HUES48 (cell line): ENCODE results near the gene SLC13A3.
A peak's percentile ranks its signal among the peaks of the same experiment; 100 is the strongest.

Experiments used
- H3K27ac ChIP-seq: one replicate; pipeline ENCODE4 v1.7.0; 2013; ENCODE audit warnings: low read depth, low read length, inconsistent platforms
- H3K27me3 ChIP-seq: 2 replicates; pipeline ENCODE4 v1.6.1; 2013; ENCODE audit warnings: mild to moderate bottlenecking, low read length; ENCODE audit not compliant: control insufficient read depth, insufficient read depth
- H3K36me3 ChIP-seq: 2 replicates; pipeline ENCODE4 v1.6.1; 2013; ENCODE audit warnings: low read length; ENCODE audit not compliant: control insufficient read depth, insufficient read depth
- H3K4me1 ChIP-seq: 2 replicates; pipeline ENCODE4 v1.6.1; 2013; ENCODE audit warnings: mild to moderate bottlenecking, low read length; ENCODE audit not compliant: control insufficient read depth, insufficient read depth
- H3K4me3 ChIP-seq: 2 replicates; pipeline ENCODE4 v1.5.1; 2013; ENCODE audit warnings: mild to moderate bottlenecking, low read depth, low read length
- H3K9ac ChIP-seq: 2 replicates; pipeline ENCODE4 v1.6.1; 2013; ENCODE audit warnings: mild to moderate bottlenecking, low read depth, low read length, moderate library complexity
- H3K9me3 ChIP-seq: 2 replicates; pipeline ENCODE4 v1.6.1; 2013; ENCODE audit warnings: low read length; ENCODE audit not compliant: control insufficient read depth, insufficient read depth

Gene SLC13A3

DNA sequence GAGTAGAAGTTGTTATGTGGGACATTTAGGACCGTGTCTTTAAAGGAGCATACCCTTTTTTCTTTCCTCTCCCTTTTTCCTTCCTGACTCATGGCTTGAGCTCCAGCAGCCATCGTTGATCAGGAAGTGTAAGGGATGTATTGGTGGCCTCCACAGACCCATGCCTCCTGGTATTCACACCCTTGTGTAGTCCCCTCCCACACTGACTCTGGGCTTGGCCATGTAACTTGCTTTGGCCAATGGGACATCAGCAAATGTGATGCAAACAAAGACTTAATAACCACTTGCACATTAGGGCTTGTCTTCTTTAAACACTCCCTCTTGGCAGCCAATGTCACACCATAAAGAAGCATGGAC, 18.9 kb upstream of the SLC13A3 start:
- Histone ChIP-seq H3K4me3 (no peak overlapping the region), H3K9me3 (no peaks in the 10 kb centered on the region), H3K4me1 (peaks cover 17% of the 10 kb centered on the region), H3K27me3 (no peaks in the 10 kb centered on the region), H3K9ac (no peak overlapping the region), H3K36me3 (no peaks in the 10 kb centered on the region; the same call in 1 of the 2 replicates), H3K27ac (no peak overlapping the region)

DNA sequence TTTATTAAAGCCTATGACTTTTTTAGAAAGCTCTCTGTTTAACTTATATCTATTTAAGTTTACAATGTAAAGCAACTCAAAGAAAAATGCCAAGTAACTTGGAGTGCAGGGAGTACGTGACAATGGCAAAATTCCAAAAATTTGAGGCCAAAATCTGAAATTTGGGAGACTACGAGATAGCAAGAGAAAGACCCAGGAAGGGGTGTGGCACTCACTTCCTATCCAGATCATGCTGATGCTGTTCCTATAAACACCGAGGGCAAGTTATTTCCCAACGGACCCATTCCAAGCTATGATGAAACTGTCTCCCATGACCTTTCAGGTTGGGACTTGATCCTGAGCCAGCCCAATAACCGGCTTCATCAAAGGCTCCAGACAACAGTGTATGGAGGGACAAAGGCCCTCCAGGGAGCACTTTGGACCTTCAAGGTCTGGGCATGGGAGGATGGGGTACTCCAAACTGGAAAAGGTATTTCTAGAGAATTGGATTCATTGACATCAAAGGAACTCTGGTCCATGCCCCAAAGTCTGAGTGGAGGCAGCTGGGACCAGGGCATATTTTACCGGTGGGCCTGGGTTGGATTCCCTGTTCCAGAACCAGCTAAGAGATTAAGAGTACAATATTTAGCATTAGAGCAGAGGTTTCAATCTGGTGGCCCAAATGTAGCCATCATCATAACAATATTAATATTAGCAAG, 15.7 kb upstream of the SLC13A3 start:
- Histone ChIP-seq H3K27me3 (no peaks in the 10 kb centered on the region), H3K4me3 (no peak overlapping the region), H3K36me3 (no peaks in the 10 kb centered on the region; the same call in 1 of the 2 replicates), H3K4me1 (no peaks in the 10 kb centered on the region), H3K9me3 (no peaks in the 10 kb centered on the region), H3K9ac (no peak overlapping the region), H3K27ac (no peak overlapping the region)

DNA sequence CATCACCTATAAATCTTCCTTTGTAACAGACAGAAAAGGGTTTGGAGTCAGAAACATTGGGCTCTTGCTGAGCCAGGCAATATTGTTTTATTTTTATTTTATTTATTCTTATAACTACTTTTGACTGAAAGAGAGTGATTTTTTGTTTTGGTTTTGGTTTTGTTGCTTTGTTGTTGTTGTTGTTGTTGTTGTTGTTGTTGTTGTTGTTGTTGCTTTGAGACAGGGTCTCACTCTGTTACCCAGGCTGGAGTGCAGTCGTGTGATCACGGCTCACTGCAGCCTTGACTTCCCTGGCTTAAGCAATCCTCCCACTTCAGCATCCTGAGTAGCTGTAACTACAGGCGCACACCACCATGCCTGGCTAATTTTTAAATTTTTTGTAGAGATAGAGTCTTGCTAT, 15.0 kb upstream of the SLC13A3 start:
- no peaks in the 10 kb centered on the region for H3K9me3 ChIP-seq
- H3K9ac ChIP-seq: no peak overlapping the region
- H3K27me3 ChIP-seq: no peaks in the 10 kb centered on the region
- no peaks in the 10 kb centered on the region; the same call in 1 of the 2 replicates for H3K36me3 ChIP-seq
- no peaks in the 10 kb centered on the region for H3K4me1 ChIP-seq
- no peak overlapping the region for H3K27ac ChIP-seq
- H3K4me3 ChIP-seq: no peak overlapping the region

DNA sequence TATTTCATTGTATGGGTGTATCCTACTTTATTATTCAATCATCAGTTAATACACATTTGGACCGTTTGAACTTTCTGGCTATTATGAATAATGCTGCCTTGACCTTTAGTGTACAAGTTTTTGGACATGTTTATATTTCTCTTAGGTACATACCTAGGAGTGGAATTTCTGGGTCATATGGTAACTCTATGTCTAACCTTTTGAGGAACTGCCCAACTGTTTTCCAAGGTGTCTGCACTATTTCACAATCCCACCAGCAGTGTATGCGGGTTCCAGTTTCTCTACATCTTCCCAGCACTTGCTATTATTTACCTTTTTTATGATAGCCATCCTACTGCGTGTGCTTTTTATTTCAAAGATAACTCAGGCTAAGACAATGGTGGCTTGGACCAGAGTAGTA, 14.3 kb upstream of the SLC13A3 start:
- no peak overlapping the region for H3K27ac ChIP-seq
- no peaks in the 10 kb centered on the region for H3K27me3 ChIP-seq
- H3K4me1 ChIP-seq: no peaks in the 10 kb centered on the region
- no peak overlapping the region for H3K9ac ChIP-seq
- H3K9me3 ChIP-seq: no peaks in the 10 kb centered on the region
- H3K4me3 ChIP-seq: no peak overlapping the region
- H3K36me3 ChIP-seq: no peaks in the 10 kb centered on the region; the same call in 1 of the 2 replicates

DNA sequence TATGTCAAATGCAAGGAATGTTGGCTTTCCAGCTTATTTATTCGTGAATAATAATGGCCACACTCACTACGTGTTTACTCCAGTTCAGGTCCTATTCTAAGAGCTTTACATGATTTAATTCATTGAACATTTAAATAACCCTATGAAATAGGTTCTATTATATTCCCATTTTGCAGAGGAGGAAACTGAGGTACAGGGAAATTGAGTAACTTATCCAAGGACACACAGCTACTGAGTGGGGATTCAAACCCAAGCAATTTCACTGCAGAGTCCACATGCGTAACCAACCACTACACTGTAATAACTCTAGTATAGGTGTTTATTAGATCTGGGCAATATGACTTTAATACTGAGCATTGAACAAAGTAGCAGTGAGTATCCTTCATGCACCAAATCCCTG, 12.3 kb upstream of the SLC13A3 start:
- no peaks in the 10 kb centered on the region; the same call in 1 of the 2 replicates for H3K36me3 ChIP-seq
- H3K9ac ChIP-seq: no peak overlapping the region
- H3K4me1 ChIP-seq: no peaks in the 10 kb centered on the region
- H3K27me3 ChIP-seq: no peaks in the 10 kb centered on the region
- H3K9me3 ChIP-seq: no peaks in the 10 kb centered on the region
- H3K27ac ChIP-seq: no peak overlapping the region
- no peak overlapping the region for H3K4me3 ChIP-seq

DNA sequence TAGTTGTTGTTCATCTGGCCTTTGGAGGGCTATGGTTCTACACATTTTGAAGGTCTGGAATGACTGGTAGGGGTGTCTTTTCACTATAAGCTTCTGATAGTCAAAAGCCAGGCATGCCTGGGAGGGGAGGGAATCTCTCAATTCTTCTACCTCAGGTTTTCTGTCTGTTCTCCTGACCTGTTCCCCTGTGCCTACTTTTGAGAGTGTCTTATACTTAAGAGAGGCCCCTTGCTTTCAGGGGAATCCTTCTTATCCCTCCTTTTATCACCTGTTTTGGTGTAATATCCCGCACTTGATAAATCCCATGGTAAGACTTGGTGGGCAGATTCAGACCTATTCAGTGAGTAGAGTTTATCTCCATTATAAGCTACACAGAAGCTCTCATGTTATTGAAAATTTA, 10.4 kb upstream of the SLC13A3 start:
- Histone ChIP-seq H3K36me3 (no peaks in the 10 kb centered on the region), H3K4me1 (no peaks in the 10 kb centered on the region), H3K9me3 (no peaks in the 10 kb centered on the region), H3K9ac (no peak overlapping the region), H3K27me3 (no peaks in the 10 kb centered on the region), H3K4me3 (no peak overlapping the region), H3K27ac (no peak overlapping the region)

DNA sequence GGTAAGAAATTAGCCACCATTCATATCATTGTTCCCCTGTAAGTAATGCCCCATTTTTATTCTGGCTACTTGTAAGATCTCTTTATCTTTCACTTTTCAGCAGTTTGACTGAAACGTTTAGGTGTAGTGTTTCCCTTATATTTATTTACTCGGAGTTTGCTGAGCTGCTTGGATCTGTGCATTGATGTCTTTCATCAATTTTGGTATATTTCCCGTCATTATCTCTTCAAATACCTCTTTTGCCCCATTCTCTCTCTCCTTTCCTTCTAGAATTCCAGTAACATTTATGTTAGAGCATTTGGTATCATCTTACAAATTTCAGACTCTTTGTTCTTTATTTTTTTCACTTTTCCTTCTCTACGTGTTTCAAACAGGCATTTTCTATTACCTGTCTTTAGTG, 9.2 kb upstream of the SLC13A3 start:
- Histone ChIP-seq H3K4me3 (no peak overlapping the region), H3K27ac (no peak overlapping the region), H3K9ac (no peak overlapping the region), H3K9me3 (no peaks in the 10 kb centered on the region), H3K36me3 (no peaks in the 10 kb centered on the region), H3K27me3 (no peaks in the 10 kb centered on the region), H3K4me1 (no peaks in the 10 kb centered on the region)

DNA sequence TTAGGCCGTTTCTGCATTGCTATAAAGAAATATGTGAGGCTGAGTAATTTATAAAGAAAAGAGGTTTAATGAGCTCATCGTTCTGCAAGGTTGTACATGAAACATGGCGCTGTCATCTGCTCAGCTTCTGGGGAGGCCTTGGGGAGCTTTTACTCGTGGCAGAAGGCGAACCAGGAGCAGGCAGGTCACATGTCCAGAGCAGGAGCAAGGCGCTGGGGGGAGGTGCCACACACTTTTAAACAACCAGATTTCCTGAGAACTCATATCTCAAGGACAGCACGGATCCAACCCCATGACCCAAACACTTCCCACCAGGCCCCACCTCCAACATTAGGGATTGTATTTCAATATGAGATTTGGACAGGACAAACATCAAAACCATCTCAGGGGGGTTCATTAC, 6.4 kb upstream of the SLC13A3 start:
- Histone ChIP-seq H3K9me3 (no peaks in the 10 kb centered on the region), H3K4me1 (no peaks in the 10 kb centered on the region), H3K9ac (no peak overlapping the region), H3K36me3 (no peaks in the 10 kb centered on the region), H3K4me3 (no peak overlapping the region), H3K27me3 (no peaks in the 10 kb centered on the region), H3K27ac (no peak overlapping the region)

DNA sequence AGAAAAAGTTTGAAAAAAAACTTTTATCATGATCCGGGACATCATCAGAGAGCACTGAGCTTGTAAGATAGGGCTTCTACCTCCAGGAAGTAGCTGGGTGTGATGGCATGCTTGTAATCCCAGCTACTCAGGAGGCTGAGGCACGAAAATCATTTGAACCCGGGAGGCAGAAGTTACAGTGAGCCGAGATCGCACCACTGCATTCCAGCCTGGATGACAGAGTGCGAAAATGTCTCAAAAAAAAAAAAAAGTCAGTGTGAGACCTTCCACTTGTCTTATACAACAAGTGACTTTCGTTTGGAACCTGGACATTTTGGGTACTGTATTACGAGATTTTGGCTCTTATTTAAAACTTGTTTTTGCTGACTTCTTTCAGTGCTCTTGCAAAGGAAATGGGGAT, 5.9 kb upstream of the SLC13A3 start:
- Histone ChIP-seq H3K36me3 (no peaks in the 10 kb centered on the region), H3K4me3 (no peak overlapping the region), H3K27me3 (no peaks in the 10 kb centered on the region; the same call in none of the 2 replicates), H3K9me3 (no peaks in the 10 kb centered on the region), H3K27ac (no peak overlapping the region), H3K9ac (no peak overlapping the region), H3K4me1 (no peaks in the 10 kb centered on the region)

DNA sequence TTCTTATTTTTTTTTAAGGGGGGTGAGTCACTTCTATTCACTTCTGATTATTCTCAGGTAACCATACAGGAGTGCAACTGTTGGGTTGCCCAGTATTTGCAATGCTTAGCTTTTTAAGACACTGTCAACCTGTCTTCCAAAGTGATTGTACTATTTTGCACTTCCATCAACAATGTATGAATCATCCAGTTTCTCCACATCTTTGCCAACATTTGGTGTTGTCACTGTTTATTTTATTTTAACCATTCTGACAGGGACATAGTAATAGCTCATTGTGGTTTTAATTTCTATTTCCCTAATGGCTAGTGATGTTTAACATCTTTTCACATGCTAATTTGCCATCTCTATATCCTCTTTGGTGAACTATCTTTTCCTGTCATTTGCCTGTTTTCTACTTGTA, 1.4 kb upstream of the SLC13A3 start:
- Histone ChIP-seq H3K9me3 (no peaks in the 10 kb centered on the region), H3K27me3 (peaks cover 27% of the 10 kb centered on the region), H3K4me1 (no peaks in the 10 kb centered on the region), H3K27ac (no peak overlapping the region), H3K4me3 (no peak overlapping the region), H3K9ac (no peak overlapping the region), H3K36me3 (no peaks in the 10 kb centered on the region)

DNA sequence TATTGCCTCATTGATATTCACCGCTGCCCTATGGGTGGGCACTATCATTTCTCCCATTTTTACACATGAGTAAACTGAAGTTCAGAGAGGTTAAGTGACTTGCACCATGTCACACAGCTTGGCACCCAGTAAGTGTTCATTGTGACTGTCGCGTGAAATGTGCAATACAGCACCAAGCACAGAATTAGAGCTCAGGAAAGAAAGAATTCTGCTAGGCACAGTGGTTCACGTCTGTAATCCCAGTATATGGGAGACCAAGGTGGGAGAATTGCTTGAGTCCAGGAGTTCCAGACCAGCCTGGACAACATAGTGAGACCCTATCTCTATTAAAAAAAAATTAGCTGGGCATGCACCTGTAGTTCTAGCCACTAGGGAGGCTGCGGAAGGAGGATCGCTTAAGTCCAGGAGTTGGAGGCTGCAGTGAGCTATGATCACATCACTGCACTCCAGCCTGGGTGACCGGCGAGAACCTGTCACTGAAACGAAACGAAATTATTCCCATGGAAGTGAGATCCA, 626 bp downstream of the SLC13A3 start:
- Histone ChIP-seq H3K27me3 (peaks cover 27% of the 10 kb centered on the region), H3K9me3 (no peaks in the 10 kb centered on the region), H3K4me1 (no peaks in the 10 kb centered on the region), H3K4me3 (peak overlapping the region; percentile 60), H3K36me3 (no peaks in the 10 kb centered on the region), H3K9ac (no peak overlapping the region), H3K27ac (no peak overlapping the region)
